Spleen (tissue), 7 donors: Measurements from ENCODE around the gene GARRE1.

Experiments used
- CTCF ChIP-seq, 11 experiments: fragments of 200-600 bp in 7 of 11; fragments of 450-650 bp in 4 of 11; sonication (generic) in 4 of 11; IDR thresholded peaks in 8 of 11; conservative IDR thresholded peaks in 3 of 11; 1 replicate in 7 of 11; 2 replicates in 4 of 11; pipeline versions ENCODE4 v1.4.0 to v1.8.0; 2016 to 2021; ENCODE audit warnings: antibody characterized with exemption in 11 of 11, inconsistent platforms in 4 of 11, mild to moderate bottlenecking in 1 of 11
- POLR2A ChIP-seq, 3 donors: fragments of 450-650 bp; IDR thresholded peaks; one replicate each; pipeline ENCODE4 v1.5.1; 2017; ENCODE audit warnings: antibody characterized with exemption in 3 of 3, mild to moderate bottlenecking in 1 of 3
- POLR2AphosphoS5 ChIP-seq, 3 donors: sonication (generic); formaldehyde crosslinking; IDR thresholded peaks; one replicate each; pipeline ENCODE4 v1.5.1; 2017; ENCODE audit warnings: antibody characterized with exemption in 3 of 3
- donor health status: DM: no; HTN: no; CAD: no; lungs with moderate emphysema.
- donor health status: DM: no; HTN: no; CAD: no.
- donor health status: DM: no; HTN: no; CAD: no.

DNA sequence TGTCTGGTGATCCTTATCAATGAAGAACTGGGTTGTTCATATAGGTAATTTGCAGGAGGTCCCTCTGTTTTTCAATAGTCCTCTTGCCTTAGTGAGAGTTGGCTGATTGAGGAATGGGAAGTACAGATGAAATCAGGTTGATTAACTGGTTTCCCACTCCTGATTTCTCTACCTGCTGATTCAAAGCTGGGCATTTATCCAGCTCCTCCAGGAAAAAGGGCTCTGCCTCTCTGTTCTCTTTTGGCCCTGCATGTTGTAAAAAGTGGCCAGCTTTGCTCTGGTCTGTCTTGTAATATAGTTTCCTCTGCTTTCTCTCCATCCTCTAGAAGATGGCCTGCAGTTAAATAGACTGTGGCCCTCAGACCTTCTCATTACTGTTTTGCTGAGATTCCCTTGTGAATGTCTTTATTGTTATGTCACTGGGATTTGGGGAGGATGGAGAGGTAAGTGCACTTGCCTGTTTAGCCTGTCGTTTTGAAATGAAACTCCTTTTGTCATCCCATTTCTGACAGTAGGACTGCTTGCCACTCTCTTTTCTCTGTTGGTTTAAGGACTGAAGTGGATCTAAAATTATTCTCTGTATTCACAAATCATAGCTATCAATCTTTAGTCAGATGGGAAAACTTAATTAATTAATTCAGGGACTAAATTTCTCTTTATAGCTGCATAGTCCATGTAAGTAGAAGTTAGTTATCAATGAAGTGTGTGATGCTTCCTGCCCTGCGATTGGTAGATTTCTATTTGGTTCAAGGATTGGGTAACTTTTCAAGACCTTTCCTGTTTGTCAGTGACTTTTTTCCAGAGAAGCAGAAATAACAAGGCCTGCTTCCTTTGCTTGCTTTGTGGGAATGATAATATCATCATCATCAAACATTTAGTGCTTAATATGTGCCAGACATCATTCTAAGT, 28.5 kb downstream of the GARRE1 start:
- TF ChIP-seq CTCF (IDR thresholded peaks at IDR 0.05 in 8 of 11, conservative IDR thresholded peaks at IDR 0.05 in 3 of 11) (no peak), POLR2A (IDR thresholded peaks at IDR 0.05) (no peak), POLR2AphosphoS5 (IDR thresholded peaks at IDR 0.05) (no peak)
